Endothelial cell (in vitro differentiated cells): Measurements from ENCODE around the gene ONECUT2. TPM values are rescaled to one million over a fixed set of nuclear protein-coding genes. Genes with fewer than 3 reads are reported as not detected.

Experiments used
- DNase-seq: peaks from one replicate; pipeline ENCODE4 v3.0.0; 2021; ENCODE audit warnings: low spot score
- H3K27ac Mint-ChIP-seq: one replicate; pipeline ENCODE4 v1.8.0; 2021; ENCODE audit warnings: mixed read lengths, inconsistent platforms; ENCODE audit not compliant: unreplicated experiment
- H3K27me3 Mint-ChIP-seq: one replicate; pipeline ENCODE4 v1.8.0; 2021; ENCODE audit warnings: mild to moderate bottlenecking, moderate library complexity, mixed read lengths, inconsistent platforms; ENCODE audit not compliant: unreplicated experiment
- H3K36me3 Mint-ChIP-seq: one replicate; pipeline ENCODE4 v1.8.0; 2021; ENCODE audit warnings: mild to moderate bottlenecking, low read depth, mixed read lengths, inconsistent platforms; ENCODE audit not compliant: unreplicated experiment
- H3K4me1 Mint-ChIP-seq: one replicate; pipeline ENCODE4 v1.8.0; 2021; ENCODE audit warnings: mild to moderate bottlenecking, mixed read lengths, inconsistent platforms; ENCODE audit not compliant: unreplicated experiment
- H3K4me3 Mint-ChIP-seq: one replicate; pipeline ENCODE4 v1.8.0; 2021; ENCODE audit warnings: mild to moderate bottlenecking, mixed read lengths, inconsistent platforms; ENCODE audit not compliant: unreplicated experiment
- H3K9me3 Mint-ChIP-seq: one replicate; pipeline ENCODE4 v1.8.0; 2021; ENCODE audit warnings: mixed read lengths, inconsistent platforms; ENCODE audit not compliant: unreplicated experiment
- CTCF ChIP-seq: fragments of 200-600 bp; sonication (generic); IDR thresholded peaks from one replicate; pipeline ENCODE4 v1.5.0; 2021; ENCODE audit warnings: antibody characterized with exemption; ENCODE audit not compliant: unreplicated experiment
- total RNA-seq: library from RNA; stranded (reverse); fragmentation: NEBNext Ultra II Directional; extraction: Animal tissue kit (Norgen Biotek cat#: 25700); gene quantifications from one replicate; pipeline ENCODE4 v1.2.1, GENCODE V29; 2021; ENCODE audit not compliant: unreplicated experiment

Gene ONECUT2
- total RNA-seq, 1 donor from 2014 or later = 1.1 TPM

- H3K4me1 Mint-ChIP-seq = no peaks in the 10 kb centered on the region
- H3K27ac Mint-ChIP-seq = no peak overlapping the region
- no peaks in the 10 kb centered on the region for H3K9me3 Mint-ChIP-seq
- no peak overlapping the region for H3K4me3 Mint-ChIP-seq
- DNase-seq = no peak
- no peaks in the 10 kb centered on the region for H3K27me3 Mint-ChIP-seq
- H3K36me3 Mint-ChIP-seq = no peaks in the 10 kb centered on the region
- TF ChIP-seq CTCF = no peak
Measured at GRCh38 chr18:57397440-57398132, 37.6 kb upstream of the ONECUT2 start.

GRCh38 chr18:57404345-57404744, 30.8 kb upstream of the ONECUT2 start:
- no peak for TF ChIP-seq CTCF
- no peaks in the 10 kb centered on the region for H3K4me1 Mint-ChIP-seq
- H3K9me3 Mint-ChIP-seq = no peaks in the 10 kb centered on the region
- H3K27me3 Mint-ChIP-seq = no peaks in the 10 kb centered on the region
- H3K36me3 Mint-ChIP-seq = no peaks in the 10 kb centered on the region
- H3K4me3 Mint-ChIP-seq = no peak overlapping the region
- no peak overlapping the region for H3K27ac Mint-ChIP-seq
- no peak for DNase-seq

GRCh38 chr18:57409650-57410049, 25.5 kb upstream of the ONECUT2 start:
- no peak for TF ChIP-seq CTCF
- H3K36me3 Mint-ChIP-seq = no peaks in the 10 kb centered on the region
- H3K27me3 Mint-ChIP-seq = no peaks in the 10 kb centered on the region
- no peak overlapping the region for H3K27ac Mint-ChIP-seq
- H3K9me3 Mint-ChIP-seq = no peaks in the 10 kb centered on the region
- no peak for DNase-seq
- no peaks in the 10 kb centered on the region for H3K4me1 Mint-ChIP-seq
- H3K4me3 Mint-ChIP-seq = no peak overlapping the region

GRCh38 chr18:57410749-57411148, 24.4 kb upstream of the ONECUT2 start:
- H3K27me3 Mint-ChIP-seq = no peaks in the 10 kb centered on the region
- H3K4me1 Mint-ChIP-seq = no peaks in the 10 kb centered on the region
- H3K9me3 Mint-ChIP-seq = no peaks in the 10 kb centered on the region
- H3K36me3 Mint-ChIP-seq = no peaks in the 10 kb centered on the region
- no peak overlapping the region for H3K27ac Mint-ChIP-seq
- no peak for TF ChIP-seq CTCF
- H3K4me3 Mint-ChIP-seq = no peak overlapping the region
- no peak for DNase-seq

- H3K27me3 Mint-ChIP-seq = no peaks in the 10 kb centered on the region
- H3K4me3 Mint-ChIP-seq = no peak overlapping the region
- H3K36me3 Mint-ChIP-seq = no peaks in the 10 kb centered on the region
- no peaks in the 10 kb centered on the region for H3K4me1 Mint-ChIP-seq
- DNase-seq = no peak
- TF ChIP-seq CTCF = no peak
- H3K27ac Mint-ChIP-seq = no peak overlapping the region
- H3K9me3 Mint-ChIP-seq = no peaks in the 10 kb centered on the region
Measured at GRCh38 chr18:57416542-57416941, 18.6 kb upstream of the ONECUT2 start.
